K562 (cell line): ENCODE measurements around the gene VRK3. TPM values are rescaled to one million over a fixed set of nuclear protein-coding genes. Genes with fewer than 3 reads are reported as not detected.
A peak's percentile ranks its signal among the peaks of the same experiment; 100 is the strongest.

ENCODE experiments used
- AFF4 ChIP-seq: sonication (generic); formaldehyde crosslinking; IDR thresholded peaks from 2 replicates; pipeline ENCODE4 v1.8.0; 2023; ENCODE audit warnings: mild to moderate bottlenecking, missing genetic modification reagents
- BDP1 ChIP-seq: IDR thresholded peaks from 3 replicates; pipeline ENCODE4 v1.6.1; 2011; ENCODE audit not compliant: insufficient read length, insufficient read depth
- MLLT1 ChIP-seq, 2 experiments: fragments of 450-650 bp; IDR thresholded peaks; 2 replicates each; pipeline ENCODE4 v1.6.1; 2016
- MLX ChIP-seq, 2 experiments: fragments of 450-650 bp in 1 of 2; sonication (generic) in 1 of 2; formaldehyde crosslinking; conservative IDR thresholded peaks; 2 replicates each; pipeline versions ENCODE4 v1.4.0 to v1.8.1; 2020 to 2022; ENCODE audit warnings: mild to moderate bottlenecking in 1 of 2, missing genetic modification reagents in 1 of 2
- NKRF ChIP-seq: fragments of 450-650 bp; IDR thresholded peaks from 2 replicates; pipeline ENCODE4 v1.6.1; 2016; ENCODE audit warnings: borderline replicate concordance
- RAD21 ChIP-seq, 2 experiments: fragments of 250-450 bp in 1 of 2; fragments of 450-650 bp in 1 of 2; sonication (Bioruptor Pico) in 1 of 2; formaldehyde crosslinking in 1 of 2; IDR thresholded peaks in 1 of 2; conservative IDR thresholded peaks in 1 of 2; 2 replicates each; pipeline versions ENCODE4 v1.4.0 to v1.8.0; 2020 to 2022; ENCODE audit warnings: mild to moderate bottlenecking in 2 of 2, moderate library complexity in 1 of 2
- SP1 ChIP-seq: sonication (generic); formaldehyde crosslinking; IDR thresholded peaks from 2 replicates; pipeline ENCODE4 v1.8.1; 2022; ENCODE audit warnings: mild to moderate bottlenecking, missing genetic modification reagents
- ZEB2 ChIP-seq: fragments of 450-650 bp; IDR thresholded peaks from 2 replicates; pipeline ENCODE4 v1.6.1; 2016
- polyA plus RNA-seq, 8 experiments: library from polyadenylated mRNA; depleted of rRNA in 4 of 8; stranded (reverse) in 5 of 8; unstranded in 3 of 8; fragments of >200 nt; fragmentation: Nextera tagmentation in 2 of 8; fragmentation: Illumina TruSeq in 1 of 8; extraction: Ambion mirVana in 2 of 8; extraction: Trizol in 1 of 8; gene quantifications; 2 replicates each; pipeline versions ENCODE4 v1.2.1 to v1.2.3, GENCODE V29; 2011 to 2014; ENCODE audit warnings: inconsistent platforms in 1 of 8, missing spikeins in 1 of 8
- total RNA-seq, 7 experiments: library from RNA; depleted of rRNA in 6 of 7; stranded (reverse); fragments of >200 nt in 6 of 7; fragmentation: Illumina TruSeq in 2 of 7; extraction: Trizol in 2 of 7; gene quantifications; 2 replicates each; pipeline versions ENCODE4 v1.2.1 to v1.2.3, GENCODE V29; 2011 to 2021; ENCODE audit warnings: low replicate concordance in 1 of 7
- TF ChIP-seq, protein P1 (sequence below), 2 experiments: fragments of 450-650 bp; IDR thresholded peaks; 2 replicates each; pipeline ENCODE4 v1.6.1; 2018; ENCODE audit warnings: mild to moderate bottlenecking in 2 of 2, low read depth in 1 of 2; ENCODE audit not compliant: partially characterized antibody in 2 of 2
- TF ChIP-seq, protein P2 (sequence below): fragments of 450-650 bp; formaldehyde crosslinking; IDR thresholded peaks from 2 replicates; pipeline ENCODE4 v1.4.0; 2022; ENCODE audit warnings: missing genetic modification characterization
- TF ChIP-seq, protein P3 (sequence below): sonication (generic); formaldehyde crosslinking; IDR thresholded peaks from 2 replicates; pipeline ENCODE4 v1.8.1; 2023; ENCODE audit warnings: mild to moderate bottlenecking, missing genetic modification reagents

The VRK3 gene
- total and polyA plus RNA-seq, 9 of the 15 experiments (the other 6 are each of a cell fraction or from before 2014, with no cell fraction given): 25.6 to 94.3 (median 42.9) TPM

DNA sequence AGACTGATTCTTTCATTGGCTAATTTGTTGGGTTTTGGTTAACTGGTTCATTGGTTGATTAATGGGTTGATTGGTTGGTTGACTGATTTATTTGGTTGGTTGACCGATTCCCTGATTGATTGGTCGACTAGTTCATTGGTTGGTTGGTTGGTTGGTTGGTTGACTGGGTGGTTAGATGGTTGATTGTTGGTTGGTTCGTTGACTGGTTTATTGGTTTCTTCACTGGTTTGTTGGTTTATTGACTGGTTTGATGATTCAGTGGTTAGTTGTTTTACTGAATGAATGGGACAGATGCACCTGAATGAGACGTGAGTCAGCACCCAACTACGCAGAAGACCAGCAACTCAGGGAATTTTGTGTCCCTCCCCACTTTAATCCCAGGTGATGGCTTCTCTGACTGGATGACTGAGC, 93.1 kb downstream of the VRK3 start (continued):
- TF ChIP-seq, protein P1, sequence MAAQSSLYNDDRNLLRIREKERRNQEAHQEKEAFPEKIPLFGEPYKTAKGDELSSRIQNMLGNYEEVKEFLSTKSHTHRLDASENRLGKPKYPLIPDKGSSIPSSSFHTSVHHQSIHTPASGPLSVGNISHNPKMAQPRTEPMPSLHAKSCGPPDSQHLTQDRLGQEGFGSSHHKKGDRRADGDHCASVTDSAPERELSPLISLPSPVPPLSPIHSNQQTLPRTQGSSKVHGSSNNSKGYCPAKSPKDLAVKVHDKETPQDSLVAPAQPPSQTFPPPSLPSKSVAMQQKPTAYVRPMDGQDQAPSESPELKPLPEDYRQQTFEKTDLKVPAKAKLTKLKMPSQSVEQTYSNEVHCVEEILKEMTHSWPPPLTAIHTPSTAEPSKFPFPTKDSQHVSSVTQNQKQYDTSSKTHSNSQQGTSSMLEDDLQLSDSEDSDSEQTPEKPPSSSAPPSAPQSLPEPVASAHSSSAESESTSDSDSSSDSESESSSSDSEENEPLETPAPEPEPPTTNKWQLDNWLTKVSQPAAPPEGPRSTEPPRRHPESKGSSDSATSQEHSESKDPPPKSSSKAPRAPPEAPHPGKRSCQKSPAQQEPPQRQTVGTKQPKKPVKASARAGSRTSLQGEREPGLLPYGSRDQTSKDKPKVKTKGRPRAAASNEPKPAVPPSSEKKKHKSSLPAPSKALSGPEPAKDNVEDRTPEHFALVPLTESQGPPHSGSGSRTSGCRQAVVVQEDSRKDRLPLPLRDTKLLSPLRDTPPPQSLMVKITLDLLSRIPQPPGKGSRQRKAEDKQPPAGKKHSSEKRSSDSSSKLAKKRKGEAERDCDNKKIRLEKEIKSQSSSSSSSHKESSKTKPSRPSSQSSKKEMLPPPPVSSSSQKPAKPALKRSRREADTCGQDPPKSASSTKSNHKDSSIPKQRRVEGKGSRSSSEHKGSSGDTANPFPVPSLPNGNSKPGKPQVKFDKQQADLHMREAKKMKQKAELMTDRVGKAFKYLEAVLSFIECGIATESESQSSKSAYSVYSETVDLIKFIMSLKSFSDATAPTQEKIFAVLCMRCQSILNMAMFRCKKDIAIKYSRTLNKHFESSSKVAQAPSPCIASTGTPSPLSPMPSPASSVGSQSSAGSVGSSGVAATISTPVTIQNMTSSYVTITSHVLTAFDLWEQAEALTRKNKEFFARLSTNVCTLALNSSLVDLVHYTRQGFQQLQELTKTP (IDR thresholded peaks at IDR 0.05; ENCODE audit: low read depth in 1 of 2, partially characterized antibody in 2 of 2): peak in 1 of 2 experiments; percentile 49
- TF ChIP-seq BDP1: no peak
- TF ChIP-seq NKRF: no peak
- no peak for TF ChIP-seq ZEB2
- TF ChIP-seq, protein P2, sequence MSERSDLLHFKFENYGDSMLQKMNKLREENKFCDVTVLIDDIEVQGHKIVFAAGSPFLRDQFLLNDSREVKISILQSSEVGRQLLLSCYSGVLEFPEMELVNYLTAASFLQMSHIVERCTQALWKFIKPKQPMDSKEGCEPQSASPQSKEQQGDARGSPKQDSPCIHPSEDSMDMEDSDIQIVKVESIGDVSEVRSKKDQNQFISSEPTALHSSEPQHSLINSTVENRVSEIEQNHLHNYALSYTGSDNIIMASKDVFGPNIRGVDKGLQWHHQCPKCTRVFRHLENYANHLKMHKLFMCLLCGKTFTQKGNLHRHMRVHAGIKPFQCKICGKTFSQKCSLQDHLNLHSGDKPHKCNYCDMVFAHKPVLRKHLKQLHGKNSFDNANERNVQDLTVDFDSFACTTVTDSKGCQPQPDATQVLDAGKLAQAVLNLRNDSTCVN (CRISPR knock-in tag): peak; percentile 98
- no peak for TF ChIP-seq SP1 (CRISPR knock-in tag)
- TF ChIP-seq AFF4 (CRISPR knock-in tag): no peak
- TF ChIP-seq MLX (CRISPR knock-in tag; conservative IDR thresholded peaks at IDR 0.05): no peak
- TF ChIP-seq, protein P3, sequence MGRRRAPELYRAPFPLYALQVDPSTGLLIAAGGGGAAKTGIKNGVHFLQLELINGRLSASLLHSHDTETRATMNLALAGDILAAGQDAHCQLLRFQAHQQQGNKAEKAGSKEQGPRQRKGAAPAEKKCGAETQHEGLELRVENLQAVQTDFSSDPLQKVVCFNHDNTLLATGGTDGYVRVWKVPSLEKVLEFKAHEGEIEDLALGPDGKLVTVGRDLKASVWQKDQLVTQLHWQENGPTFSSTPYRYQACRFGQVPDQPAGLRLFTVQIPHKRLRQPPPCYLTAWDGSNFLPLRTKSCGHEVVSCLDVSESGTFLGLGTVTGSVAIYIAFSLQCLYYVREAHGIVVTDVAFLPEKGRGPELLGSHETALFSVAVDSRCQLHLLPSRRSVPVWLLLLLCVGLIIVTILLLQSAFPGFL (CRISPR knock-in tag): no peak
- peak; percentile 52 to 56; a peak in 2 of 4 replicates for TF ChIP-seq MLLT1 (IDR thresholded peaks at IDR 0.05)
- TF ChIP-seq RAD21 (CRISPR knock-in tag; conservative IDR thresholded peaks at IDR 0.05 in 1 of 2, IDR thresholded peaks at IDR 0.05 in 1 of 2): no peak
